PFSK-1 (cell line): ENCODE measurements around the gene PDE8A.

Source experiments
- POLR2AphosphoS5 ChIP-seq: IDR thresholded peaks from 2 replicates; pipeline ENCODE4 v1.6.1; 2012; ENCODE audit warnings: low read depth, mild to moderate bottlenecking, control low read depth, low read length, moderate library complexity
- SIN3A ChIP-seq: IDR thresholded peaks from 2 replicates; pipeline ENCODE4 v1.6.1; 2012; ENCODE audit warnings: mild to moderate bottlenecking, low read length, moderate library complexity, borderline replicate concordance; ENCODE audit not compliant: insufficient read depth
- TAF1 ChIP-seq: IDR thresholded peaks from 2 replicates; pipeline ENCODE4 v1.6.1; 2012; ENCODE audit warnings: low read length, control low read depth, borderline replicate concordance; ENCODE audit not compliant: insufficient read depth
- TF ChIP-seq, protein P1 (sequence below), 2 experiments: IDR thresholded peaks; 2 replicates each; pipeline versions ENCODE4 v1.6.1 to v1.8.0; 2011 to 2012; ENCODE audit warnings: low read depth in 2 of 2, low read length in 2 of 2, control low read depth in 1 of 2, inconsistent platforms in 1 of 2, mild to moderate bottlenecking in 1 of 2, moderate library complexity in 1 of 2; ENCODE audit not compliant: insufficient read depth in 1 of 2

DNA sequence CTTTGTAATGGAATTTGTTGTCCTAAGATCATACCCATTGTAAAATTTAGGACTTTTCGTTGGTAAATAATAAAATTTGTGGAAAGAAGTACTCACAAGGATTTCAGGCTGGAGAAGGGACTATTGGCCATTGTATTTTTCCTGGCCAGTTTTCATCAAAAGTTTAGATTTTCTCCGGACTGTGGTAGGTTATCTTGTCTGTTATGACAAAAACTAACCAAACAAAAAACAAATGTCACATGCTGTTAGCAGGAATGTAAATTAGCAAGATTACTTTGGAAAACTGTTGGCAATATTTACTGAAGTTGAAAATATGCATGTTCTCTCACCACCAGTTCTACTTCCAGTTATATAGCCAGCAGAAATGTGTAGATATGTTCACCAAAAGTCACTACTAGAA lies 27.8 kb downstream of the PDE8A start:
- TF ChIP-seq TAF1 (no peak), POLR2AphosphoS5 (no peak), SIN3A (no peak)
- TF ChIP-seq, protein P1, sequence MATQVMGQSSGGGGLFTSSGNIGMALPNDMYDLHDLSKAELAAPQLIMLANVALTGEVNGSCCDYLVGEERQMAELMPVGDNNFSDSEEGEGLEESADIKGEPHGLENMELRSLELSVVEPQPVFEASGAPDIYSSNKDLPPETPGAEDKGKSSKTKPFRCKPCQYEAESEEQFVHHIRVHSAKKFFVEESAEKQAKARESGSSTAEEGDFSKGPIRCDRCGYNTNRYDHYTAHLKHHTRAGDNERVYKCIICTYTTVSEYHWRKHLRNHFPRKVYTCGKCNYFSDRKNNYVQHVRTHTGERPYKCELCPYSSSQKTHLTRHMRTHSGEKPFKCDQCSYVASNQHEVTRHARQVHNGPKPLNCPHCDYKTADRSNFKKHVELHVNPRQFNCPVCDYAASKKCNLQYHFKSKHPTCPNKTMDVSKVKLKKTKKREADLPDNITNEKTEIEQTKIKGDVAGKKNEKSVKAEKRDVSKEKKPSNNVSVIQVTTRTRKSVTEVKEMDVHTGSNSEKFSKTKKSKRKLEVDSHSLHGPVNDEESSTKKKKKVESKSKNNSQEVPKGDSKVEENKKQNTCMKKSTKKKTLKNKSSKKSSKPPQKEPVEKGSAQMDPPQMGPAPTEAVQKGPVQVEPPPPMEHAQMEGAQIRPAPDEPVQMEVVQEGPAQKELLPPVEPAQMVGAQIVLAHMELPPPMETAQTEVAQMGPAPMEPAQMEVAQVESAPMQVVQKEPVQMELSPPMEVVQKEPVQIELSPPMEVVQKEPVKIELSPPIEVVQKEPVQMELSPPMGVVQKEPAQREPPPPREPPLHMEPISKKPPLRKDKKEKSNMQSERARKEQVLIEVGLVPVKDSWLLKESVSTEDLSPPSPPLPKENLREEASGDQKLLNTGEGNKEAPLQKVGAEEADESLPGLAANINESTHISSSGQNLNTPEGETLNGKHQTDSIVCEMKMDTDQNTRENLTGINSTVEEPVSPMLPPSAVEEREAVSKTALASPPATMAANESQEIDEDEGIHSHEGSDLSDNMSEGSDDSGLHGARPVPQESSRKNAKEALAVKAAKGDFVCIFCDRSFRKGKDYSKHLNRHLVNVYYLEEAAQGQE (IDR thresholded peaks at IDR 0.05; ENCODE audit: insufficient read depth in 1 of 2, low read depth in 2 of 2, low read length in 2 of 2) = no peak
